Loucy (cell line): ENCODE results near the gene IRF3.

Experiments used
- H2AFZ ChIP-seq: fragments of 200-600 bp; sonication (generic); 2 replicates; pipeline ENCODE4 v1.6.0; 2016; ENCODE audit warnings: antibody characterized with exemption, mild to moderate bottlenecking, low read length, moderate library complexity
- H3F3A ChIP-seq: fragments of 200-600 bp; 2 replicates; pipeline ENCODE4 v1.6.0; 2016; ENCODE audit warnings: antibody characterized with exemption, low read depth, mild to moderate bottlenecking
- H3K27me3 ChIP-seq: fragments of 200-600 bp; sonication (generic); 2 replicates; pipeline ENCODE4 v1.6.1; 2014; ENCODE audit warnings: low read length, mild to moderate bottlenecking; ENCODE audit not compliant: insufficient read depth, poor library complexity, severe bottlenecking
- H3K36me3 ChIP-seq: fragments of 200-600 bp; sonication (generic); 2 replicates; pipeline ENCODE4 v1.6.1; 2016; ENCODE audit warnings: low read length; ENCODE audit not compliant: insufficient read depth
- H3K4me1 ChIP-seq: fragments of 200-600 bp; sonication (generic); 2 replicates; pipeline ENCODE4 v1.5.1; 2014; ENCODE audit warnings: low read length, mild to moderate bottlenecking; ENCODE audit not compliant: insufficient read depth, poor library complexity, severe bottlenecking
- H3K4me2 ChIP-seq: fragments of 200-600 bp; sonication (generic); 2 replicates; pipeline ENCODE4 v1.6.0; 2014; ENCODE audit warnings: antibody characterized with exemption, low read length, low read depth, mild to moderate bottlenecking; ENCODE audit not compliant: poor library complexity, severe bottlenecking
- H3K4me3 ChIP-seq: fragments of 200-600 bp; sonication (generic); 2 replicates; pipeline ENCODE4 v1.5.1; 2014; ENCODE audit warnings: low read length, mild to moderate bottlenecking, mixed read lengths; ENCODE audit not compliant: poor library complexity, severe bottlenecking
- H3K79me2 ChIP-seq: fragments of 200-600 bp; sonication (generic); 2 replicates; pipeline ENCODE4 v1.6.1; 2014; ENCODE audit warnings: low read length; ENCODE audit not compliant: insufficient read depth
- H3K9ac ChIP-seq: fragments of 200-600 bp; sonication (generic); 2 replicates; pipeline ENCODE4 v1.6.0; 2014; ENCODE audit warnings: mild to moderate bottlenecking, low read depth, low read length, moderate library complexity; ENCODE audit not compliant: poor library complexity, severe bottlenecking
- H3K9me2 ChIP-seq: fragments of 200-600 bp; sonication (generic); replicated peaks from 2 replicates; pipeline ENCODE4 v1.6.1; 2016; ENCODE audit warnings: low read depth, low read length, mixed read lengths
- H3K9me3 ChIP-seq: fragments of 200-600 bp; sonication (generic); 2 replicates; pipeline ENCODE4 v1.6.1; 2014; ENCODE audit warnings: mild to moderate bottlenecking, antibody characterized with exemption, low read length, low read depth; ENCODE audit not compliant: insufficient read depth
- H4K20me1 ChIP-seq: fragments of 200-600 bp; sonication (generic); 2 replicates; pipeline ENCODE4 v1.6.0; 2014; ENCODE audit warnings: antibody characterized with exemption, low read length, mild to moderate bottlenecking; ENCODE audit not compliant: insufficient read depth, poor library complexity, severe bottlenecking
- EZH2phosphoT487 ChIP-seq: fragments of 200-600 bp; IDR thresholded peaks from 2 replicates; pipeline ENCODE4 v1.6.1; 2018; ENCODE audit warnings: antibody characterized with exemption, mild to moderate bottlenecking, moderate library complexity, borderline replicate concordance
- TF ChIP-seq, protein P1 (sequence below): fragments of 200-600 bp; sonication (generic); conservative IDR thresholded peaks from 2 replicates; pipeline ENCODE4 v1.5.1; 2014; ENCODE audit warnings: mild to moderate bottlenecking, antibody characterized with exemption, low read length

Gene IRF3

DNA sequence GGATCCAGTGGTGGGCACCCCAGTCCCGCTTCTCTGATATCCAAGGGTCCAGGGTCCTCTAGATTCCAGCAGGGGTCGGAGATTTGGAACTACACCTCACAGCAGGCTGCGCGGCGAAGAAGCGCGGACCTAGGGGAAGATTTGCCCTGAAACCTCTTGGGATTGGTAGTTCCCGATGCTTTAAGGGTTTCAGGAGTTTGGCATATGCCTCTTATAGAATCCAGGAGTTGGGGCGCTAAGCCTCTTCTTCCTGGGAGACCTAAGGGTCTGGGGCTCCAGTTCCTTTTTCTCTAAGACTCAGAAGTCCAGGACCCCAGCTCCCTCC, 425 bp upstream of the IRF3 start:
- H2AFZ ChIP-seq = peak overlapping the region; percentile 81
- H3K4me1 ChIP-seq = peaks cover 21% of the 10 kb centered on the region
- no peak for TF ChIP-seq EZH2phosphoT487
- TF ChIP-seq, protein P1, sequence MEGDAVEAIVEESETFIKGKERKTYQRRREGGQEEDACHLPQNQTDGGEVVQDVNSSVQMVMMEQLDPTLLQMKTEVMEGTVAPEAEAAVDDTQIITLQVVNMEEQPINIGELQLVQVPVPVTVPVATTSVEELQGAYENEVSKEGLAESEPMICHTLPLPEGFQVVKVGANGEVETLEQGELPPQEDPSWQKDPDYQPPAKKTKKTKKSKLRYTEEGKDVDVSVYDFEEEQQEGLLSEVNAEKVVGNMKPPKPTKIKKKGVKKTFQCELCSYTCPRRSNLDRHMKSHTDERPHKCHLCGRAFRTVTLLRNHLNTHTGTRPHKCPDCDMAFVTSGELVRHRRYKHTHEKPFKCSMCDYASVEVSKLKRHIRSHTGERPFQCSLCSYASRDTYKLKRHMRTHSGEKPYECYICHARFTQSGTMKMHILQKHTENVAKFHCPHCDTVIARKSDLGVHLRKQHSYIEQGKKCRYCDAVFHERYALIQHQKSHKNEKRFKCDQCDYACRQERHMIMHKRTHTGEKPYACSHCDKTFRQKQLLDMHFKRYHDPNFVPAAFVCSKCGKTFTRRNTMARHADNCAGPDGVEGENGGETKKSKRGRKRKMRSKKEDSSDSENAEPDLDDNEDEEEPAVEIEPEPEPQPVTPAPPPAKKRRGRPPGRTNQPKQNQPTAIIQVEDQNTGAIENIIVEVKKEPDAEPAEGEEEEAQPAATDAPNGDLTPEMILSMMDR = peak; percentile 23
- H3K4me3 ChIP-seq = peak overlapping the region; percentile 97
- no peaks in the 10 kb centered on the region for H3K9me3 ChIP-seq
- no peaks in the 10 kb centered on the region for H3F3A ChIP-seq
- peaks cover 42% of the 10 kb centered on the region for H3K79me2 ChIP-seq
- no peaks in the 10 kb centered on the region for H3K9me2 ChIP-seq
- no peaks in the 10 kb centered on the region for H3K27me3 ChIP-seq
- H3K4me2 ChIP-seq = peak overlapping the region; percentile 93
- peak overlapping the region; percentile 91 for H3K9ac ChIP-seq
- peaks cover 19% of the 10 kb centered on the region; the same call in 1 of the 2 replicates for H3K36me3 ChIP-seq
- peaks cover 17% of the 10 kb centered on the region for H4K20me1 ChIP-seq

DNA sequence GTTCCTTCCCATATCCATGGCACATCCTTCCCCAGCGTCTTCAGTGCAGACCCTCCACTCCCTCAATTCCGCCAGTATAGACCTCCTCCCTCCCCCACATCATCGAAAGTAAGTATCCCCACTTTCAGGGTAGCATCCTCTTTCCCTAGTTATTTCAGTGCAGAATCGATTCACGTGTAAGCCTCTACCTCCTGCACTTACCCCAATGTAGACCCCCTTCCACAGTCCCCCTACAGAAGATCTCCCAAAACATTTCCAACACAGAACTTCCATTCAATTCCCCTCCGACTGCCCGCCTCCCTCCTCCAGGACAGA, 664 bp downstream of the IRF3 start:
- H4K20me1 ChIP-seq = peaks cover 17% of the 10 kb centered on the region
- peak overlapping the region; percentile 91 for H3K9ac ChIP-seq
- H3K4me2 ChIP-seq = peak overlapping the region; percentile 93
- no peaks in the 10 kb centered on the region for H3K27me3 ChIP-seq
- H3K9me2 ChIP-seq = no peaks in the 10 kb centered on the region
- no peaks in the 10 kb centered on the region for H3F3A ChIP-seq
- peaks cover 42% of the 10 kb centered on the region for H3K79me2 ChIP-seq
- peak overlapping the region; percentile 97 for H3K4me3 ChIP-seq
- no peaks in the 10 kb centered on the region for H3K9me3 ChIP-seq
- peaks cover 21% of the 10 kb centered on the region for H3K4me1 ChIP-seq
- TF ChIP-seq EZH2phosphoT487 = no peak
- TF ChIP-seq, protein P1 = no peak
- peaks cover 23% of the 10 kb centered on the region; the same call in 1 of the 2 replicates for H3K36me3 ChIP-seq
- peak overlapping the region; percentile 95; the same call in 1 of the 2 replicates for H2AFZ ChIP-seq

DNA sequence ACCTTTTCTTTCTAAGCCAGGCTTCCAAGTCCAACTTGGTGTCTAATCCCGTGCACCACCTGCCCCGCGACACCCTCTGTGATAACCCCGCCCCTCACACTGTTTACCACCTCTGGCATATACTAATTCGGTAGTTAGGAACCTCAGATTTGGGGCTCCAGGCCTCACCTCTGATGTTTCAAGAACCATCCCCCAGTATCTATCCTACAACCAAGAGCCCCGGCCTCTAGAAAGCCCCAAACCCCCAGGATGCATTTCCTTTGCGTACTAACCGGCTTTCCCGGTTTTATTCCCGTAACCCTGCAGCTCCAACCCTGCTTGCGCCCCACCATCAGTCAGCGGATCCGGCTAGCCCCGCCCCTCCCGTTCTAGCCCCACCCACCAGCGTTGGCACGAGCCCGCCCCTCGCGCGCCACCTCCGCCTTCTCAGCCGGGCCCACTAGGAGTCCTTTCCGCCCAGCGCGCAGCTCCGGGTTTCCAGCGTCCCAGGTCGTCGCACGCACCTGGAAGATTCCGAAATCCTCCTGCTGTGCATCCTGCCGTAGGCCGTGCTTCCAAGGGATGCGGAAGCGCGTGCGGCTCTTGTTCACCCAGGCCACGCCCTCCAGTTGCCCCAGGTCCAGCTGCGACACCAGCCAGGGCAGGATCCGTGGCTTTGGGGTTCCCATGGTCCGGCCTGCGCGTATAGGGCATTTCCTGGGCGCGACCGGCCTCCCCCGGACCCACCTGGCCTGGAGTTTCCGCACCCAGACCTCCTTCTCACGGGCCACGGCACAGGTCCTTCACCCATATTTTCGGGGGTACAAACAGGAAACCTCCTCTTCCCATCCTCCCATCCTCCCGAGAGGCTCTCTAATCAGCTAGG, 1.3 kb downstream of the IRF3 start:
- Histone ChIP-seq H3K79me2 (peaks cover 42% of the 10 kb centered on the region), H3K9me3 (no peaks in the 10 kb centered on the region), H3K4me2 (peak overlapping the region; percentile 93), H3K9me2 (no peaks in the 10 kb centered on the region), H3F3A (no peaks in the 10 kb centered on the region), H3K4me3 (peak overlapping the region; percentile 97), H3K9ac (peak overlapping the region; percentile 91), H4K20me1 (peaks cover 17% of the 10 kb centered on the region), H2AFZ (no peak overlapping the region), H3K36me3 (peaks cover 25% of the 10 kb centered on the region; the same call in 1 of the 2 replicates), H3K4me1 (peaks cover 21% of the 10 kb centered on the region), H3K27me3 (no peaks in the 10 kb centered on the region)
- no peak for TF ChIP-seq EZH2phosphoT487
- TF ChIP-seq, protein P1 = no peak
